ENCODE results near the gene BRI3BP.

Gene BRI3BP

GRCh38 chr12:125033288-125033687 is 39.8 kb downstream of the BRI3BP start:
- DNase-seq (ENCODE audit: extremely low read depth, low read depth) = no peak
- TF ChIP-seq CTCF (IDR thresholded peaks at IDR 0.05; ENCODE audit: low read depth, low read length) = no peak

GRCh38 chr12:125038976-125039625 is 45.7 kb downstream of the BRI3BP start:
- no peak; the same call in 1 of the 2 replicates for TF ChIP-seq CTCF (IDR thresholded peaks at IDR 0.05; ENCODE audit: low read depth, low read length)
- no peak for DNase-seq (ENCODE audit: extremely low read depth, low read depth)

GRCh38 chr12:125049093-125049458 is 55.6 kb downstream of the BRI3BP start:
- no peak for DNase-seq (ENCODE audit: extremely low read depth, low read depth)

GRCh38 chr12:125050446-125050845 is 57.0 kb downstream of the BRI3BP start:
- TF ChIP-seq CTCF (IDR thresholded peaks at IDR 0.05; ENCODE audit: low read depth, low read length) = no peak
- DNase-seq (ENCODE audit: extremely low read depth, low read depth) = no peak

More at GRCh38 chr12:125049093-125049458, 55.6 kb downstream of the BRI3BP start:
- no peak for TF ChIP-seq CTCF (IDR thresholded peaks at IDR 0.05; ENCODE audit: low read depth, low read length)

GRCh38 chr12:125050868-125051267 is 57.4 kb downstream of the BRI3BP start:
- TF ChIP-seq CTCF (IDR thresholded peaks at IDR 0.05; ENCODE audit: low read depth, low read length) = no peak
- no peak for DNase-seq (ENCODE audit: extremely low read depth, low read depth)

- no peak for TF ChIP-seq CTCF (IDR thresholded peaks at IDR 0.05; ENCODE audit: low read depth, low read length)
- DNase-seq (ENCODE audit: extremely low read depth, low read depth) = no peak
Measured at GRCh38 chr12:125053821-125054220, 60.4 kb downstream of the BRI3BP start.

GRCh38 chr12:125055591-125055990 is 62.1 kb downstream of the BRI3BP start:
- TF ChIP-seq CTCF (IDR thresholded peaks at IDR 0.05; ENCODE audit: low read depth, low read length) = no peak
- no peak for DNase-seq (ENCODE audit: extremely low read depth, low read depth)
